ENCODE data around the gene MGAT4C. TPM values are rescaled to one million over a fixed set of nuclear protein-coding genes. Genes with fewer than 3 reads are reported as not detected.
A peak's percentile ranks its signal among the peaks of the same experiment; 100 is the strongest.

Gene MGAT4C
- total and polyA plus RNA-seq, 2 of the 8 experiments (the other 6 are each of a cell fraction or from before 2014, with no cell fraction given): 1.6 to 2.5 TPM

GRCh38 chr12:86172913-86173443 is 83.2 kb downstream of the MGAT4C start:
- WGBS, 2 experiments (ENCODE audit: extremely low coverage in 1 of 2, insufficient coverage in 1 of 2, insufficient read length in 1 of 2, insufficient replicate concordance in 2 of 2, low coverage in 1 of 2, low lambda C conversion rate in 2 of 2, missing lambda C conversion rate in 1 of 2): 87% methylated on average over 2 of the region's 2 CpGs; no CpG with 5 or more reads in 1 of the 2 experiments
- Histone ChIP-seq H3K4me1 (replicated peaks in 1 of 4; ENCODE audit: control insufficient read depth in 3 of 4, insufficient read depth in 4 of 4, low read length in 3 of 4) (no peaks in the 10 kb centered on the region), H3K23me2 (ENCODE audit: low read depth, low read length) (no peaks in the 10 kb centered on the region), H3K79me2 (ENCODE audit: control insufficient read depth in 1 of 2, insufficient read depth in 2 of 2, low read length in 2 of 2) (no peaks in the 10 kb centered on the region), H4K5ac (ENCODE audit: insufficient read length, low read depth, low read length) (no peak overlapping the region), H2BK12ac (ENCODE audit: low read depth, low read length) (no peak overlapping the region), H2BK120ac (replicated peaks; ENCODE audit: low read depth, low read length) (no peak overlapping the region), H2AFZ (ENCODE audit: low read length) (no peak overlapping the region), H3K79me1 (ENCODE audit: low read depth, low read length) (no peaks in the 10 kb centered on the region), H3K14ac (ENCODE audit: insufficient read length) (no peak overlapping the region), H3K9ac (replicated peaks in 1 of 4; ENCODE audit: extremely low read depth in 1 of 4, low read depth in 3 of 4, low read length in 3 of 4) (peak overlapping the region in 1 of 4 experiments; percentile 13; a peak in 1 of 7 replicates), H2AK5ac (ENCODE audit: low read depth, low read length) (no peak overlapping the region), H4K91ac (replicated peaks; ENCODE audit: insufficient read length, low read length) (no peak overlapping the region), H3K18ac (ENCODE audit: extremely low read depth, low read length) (no peak overlapping the region), H3K4me3 (ENCODE audit: extremely low read depth in 1 of 4, insufficient read depth in 2 of 4, low read depth in 3 of 4, low read length in 4 of 4) (no peak overlapping the region), H2BK15ac (ENCODE audit: low read length) (no peak overlapping the region), H2BK5ac (ENCODE audit: low read depth, low read length) (no peak overlapping the region), H4K8ac (ENCODE audit: extremely low read depth, insufficient read depth, low read length) (no peak overlapping the region), H3K4me2 (ENCODE audit: insufficient read depth in 1 of 2, low read depth in 2 of 2, low read length in 2 of 2) (no peak overlapping the region), H4K20me1 (replicated peaks in 1 of 2; ENCODE audit: control insufficient read depth in 1 of 2, insufficient read depth in 2 of 2, low read length in 2 of 2) (no peaks in the 10 kb centered on the region), H3K27me3 (replicated peaks in 1 of 4; ENCODE audit: control insufficient read depth in 3 of 4, extremely low read depth in 1 of 4, insufficient read depth in 3 of 4, low read length in 3 of 4) (no peaks in the 10 kb centered on the region), H2BK20ac (ENCODE audit: low read length) (no peak overlapping the region), H3K9me3 (ENCODE audit: insufficient read depth in 2 of 2, low read depth in 1 of 2, low read length in 1 of 2) (no peaks in the 10 kb centered on the region), H3K4ac (replicated peaks; ENCODE audit: insufficient read length, low read depth, low read length) (no peak overlapping the region), H3K56ac (replicated peaks; ENCODE audit: insufficient read length, low read depth, low read length) (no peak overlapping the region), H3K27ac (ENCODE audit: low read depth, low read length) (no peak overlapping the region), H3K23ac (ENCODE audit: insufficient read length) (no peak overlapping the region), H3K36me3 (ENCODE audit: control insufficient read depth in 2 of 4, insufficient read depth in 4 of 4, low read length in 3 of 4) (no peaks in the 10 kb centered on the region)
- ChIA-PET POLR2A (ENCODE audit: partially characterized antibody) (no interaction called here), CTCF (ENCODE audit: partially characterized antibody) (interaction anchor here (0.6 kb wide), 1 partner anchor 14 kb away, joined by 3 read pairs; no protein-coding TSS in a partner anchor)
- DNase-seq (ENCODE audit: low read depth in 1 of 2, low spot score in 2 of 2) (no peak), FAIRE-seq (no peak)
- TF ChIP-seq CHD2 (IDR thresholded peaks at IDR 0.05; ENCODE audit: low read length): no peak
- TF ChIP-seq CHD1 (IDR thresholded peaks at IDR 0.05; ENCODE audit: low read depth, low read length): no peak
- TF ChIP-seq EP300 (IDR thresholded peaks at IDR 0.05; ENCODE audit: borderline replicate concordance in 1 of 2, low read depth in 2 of 2, low read length in 2 of 2): no peak
- no peak for TF ChIP-seq EZH2 (IDR thresholded peaks at IDR 0.05; ENCODE audit: low read depth, low read length, severe bottlenecking)
- no peak for TF ChIP-seq ASH2L (IDR thresholded peaks at IDR 0.05; ENCODE audit: low read length)
- TF ChIP-seq MAX (IDR thresholded peaks at IDR 0.05): no peak
- TF ChIP-seq RNF2 (IDR thresholded peaks at IDR 0.05; ENCODE audit: borderline replicate concordance, low read depth, low read length, missing control alignments, poor library complexity, severe bottlenecking): no peak
- TF ChIP-seq SIX5 (IDR thresholded peaks at IDR 0.05; ENCODE audit: low read depth, low read length): no peak
- TF ChIP-seq RFX5 (IDR thresholded peaks at IDR 0.05; ENCODE audit: borderline replicate concordance, low read depth, low read length): no peak
- no peak for TF ChIP-seq KDM5A (IDR thresholded peaks at IDR 0.05; ENCODE audit: low read length)
- TF ChIP-seq NANOG (IDR thresholded peaks at IDR 0.05; ENCODE audit: insufficient read depth, low read depth, low read length, poor library complexity, severe bottlenecking): no peak
- TF ChIP-seq GTF2F1 (IDR thresholded peaks at IDR 0.05; ENCODE audit: borderline replicate concordance, low read depth, low read length): no peak

All from H1 (cell line).